Caco-2 (cell line): ENCODE measurements around the gene RPH3AL. TPM values are rescaled to one million over a fixed set of nuclear protein-coding genes. Genes with fewer than 3 reads are reported as not detected.

Experiments used
- BruUV-seq: library from RNA; stranded (reverse); fragments of 400-500 nt; replicated peaks from 2 replicates; lab custom pipeline; 2021; lab: Mats Ljungman, UMichigan
- CTCF ChIA-PET: fragments of 300-600 bp; sonication (Branson Sonifier 250); formaldehyde crosslinking; loops from one replicate; lab custom pipeline; 2022; ENCODE audit warnings: antibody characterized with exemption; lab: Charles Lee
- POLR2A ChIA-PET: fragments of 300-600 bp; sonication (Branson Sonifier 250); formaldehyde crosslinking; loops from one replicate; lab custom pipeline; 2022; ENCODE audit warnings: antibody characterized with exemption; lab: Charles Lee
- DNase-seq, 2 experiments: peaks; one replicate each; pipeline versions ENCODE4 v3.0.0 to v3.0.0-alpha.2; 2020 to 2022
- H3K27me3 ChIP-seq: replicated peaks from 2 replicates; pipeline ENCODE4 v1.6.0; 2011; ENCODE audit warnings: low read length; ENCODE audit not compliant: control insufficient read depth, insufficient read depth
- H3K36me3 ChIP-seq: 2 replicates; pipeline ENCODE4 v1.5.1; 2011; ENCODE audit warnings: low read length; ENCODE audit not compliant: control insufficient read depth, insufficient read depth
- H3K4me1 ChIP-seq: fragments of 250-450 bp; sonication (Bioruptor Pico); 2 replicates; pipeline ENCODE4 v1.5.1; 2020; ENCODE audit warnings: mild to moderate bottlenecking
- H3K4me3 ChIP-seq: 2 replicates; pipeline ENCODE4 v1.5.1; 2011; ENCODE audit warnings: low read depth, mild to moderate bottlenecking, control low read depth, low read length
- H3K9me3 ChIP-seq: fragments of 250-450 bp; sonication (Bioruptor Pico); 2 replicates; pipeline ENCODE4 v1.5.1; 2020; ENCODE audit warnings: mild to moderate bottlenecking, moderate library complexity
- H3K27ac Mint-ChIP-seq: one replicate; pipeline ENCODE4 v1.8.0; 2022; ENCODE audit warnings: mixed read lengths; ENCODE audit not compliant: unreplicated experiment
- H3K27me3 Mint-ChIP-seq: one replicate; pipeline ENCODE4 v1.8.0; 2022; ENCODE audit warnings: mixed read lengths; ENCODE audit not compliant: insufficient read depth, unreplicated experiment
- H3K36me3 Mint-ChIP-seq: one replicate; pipeline ENCODE4 v1.8.0; 2022; ENCODE audit warnings: mild to moderate bottlenecking, mixed read lengths; ENCODE audit not compliant: insufficient read depth, unreplicated experiment
- H3K4me1 Mint-ChIP-seq: one replicate; pipeline ENCODE4 v1.8.0; 2022; ENCODE audit warnings: low read depth, mixed read lengths; ENCODE audit not compliant: unreplicated experiment
- H3K4me3 Mint-ChIP-seq: one replicate; pipeline ENCODE4 v1.8.0; 2022; ENCODE audit warnings: mild to moderate bottlenecking, moderate library complexity, mixed read lengths; ENCODE audit not compliant: unreplicated experiment
- H3K9me3 Mint-ChIP-seq: one replicate; pipeline ENCODE4 v1.8.0; 2022; ENCODE audit warnings: mixed read lengths; ENCODE audit not compliant: unreplicated experiment
- intact Hi-C: fragments of 100-400 bp; cut with micrococcal nuclease; formaldehyde crosslinking; loops from one replicate; pipeline ENCODE4 v1.10.0; 2022; ENCODE audit not compliant: unreplicated experiment
- total RNA-seq: library from RNA; stranded (reverse); gene quantifications from 2 replicates; pipeline ENCODE4 v1.2.3, GENCODE V29; 2022
- TF ChIP-seq, protein P1 (sequence below), 2 experiments: fragments of 200-600 bp in 1 of 2; IDR thresholded peaks; 1 replicate in 1 of 2; 2 replicates in 1 of 2; pipeline versions ENCODE4 v1.5.1 to v1.8.0; 2011 to 2022; ENCODE audit warnings: antibody characterized with exemption in 1 of 2, control low read depth in 1 of 2, inconsistent platforms in 1 of 2, low read depth in 1 of 2, low read length in 1 of 2, mild to moderate bottlenecking in 1 of 2, moderate library complexity in 1 of 2; ENCODE audit not compliant: insufficient read depth in 1 of 2, severe bottlenecking in 1 of 2, unreplicated experiment in 1 of 2

Gene RPH3AL
- total RNA-seq, 1 experiment from 2014 or later: 36.0 TPM

DNA sequence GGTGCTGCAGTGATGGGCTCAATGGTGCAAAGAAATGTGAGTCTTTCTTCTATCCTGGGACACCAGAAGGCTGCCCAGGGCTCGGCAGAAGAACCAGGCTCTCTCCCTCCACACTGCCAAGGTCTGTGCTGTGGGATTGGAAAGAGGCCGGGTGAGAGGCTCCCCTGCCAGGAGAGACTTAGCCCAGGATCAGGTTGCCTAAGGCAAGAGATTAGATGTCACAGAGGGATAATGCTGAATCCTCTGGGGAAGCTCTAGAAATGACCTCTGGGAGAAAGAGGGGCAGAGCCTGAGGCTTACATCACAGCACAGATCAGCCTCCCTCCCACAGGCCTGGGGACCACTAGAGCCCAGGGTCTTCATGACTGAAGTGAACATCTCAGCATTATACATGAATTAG, 165.5 kb downstream of the RPH3AL start:
- H3K27me3 Mint-ChIP-seq: peaks cover 41% of the 10 kb centered on the region
- Histone ChIP-seq H3K9me3 (0 out of 2 replicates have a peak, but pooled peaks cover 4% of the 10 kb centered on the region), H3K4me3 (no peak overlapping the region), H3K27me3 (no peaks in the 10 kb centered on the region; the same call in none of the 2 replicates), H3K4me1 (no peaks in the 10 kb centered on the region), H3K36me3 (no peaks in the 10 kb centered on the region)
- TF ChIP-seq, protein P1, sequence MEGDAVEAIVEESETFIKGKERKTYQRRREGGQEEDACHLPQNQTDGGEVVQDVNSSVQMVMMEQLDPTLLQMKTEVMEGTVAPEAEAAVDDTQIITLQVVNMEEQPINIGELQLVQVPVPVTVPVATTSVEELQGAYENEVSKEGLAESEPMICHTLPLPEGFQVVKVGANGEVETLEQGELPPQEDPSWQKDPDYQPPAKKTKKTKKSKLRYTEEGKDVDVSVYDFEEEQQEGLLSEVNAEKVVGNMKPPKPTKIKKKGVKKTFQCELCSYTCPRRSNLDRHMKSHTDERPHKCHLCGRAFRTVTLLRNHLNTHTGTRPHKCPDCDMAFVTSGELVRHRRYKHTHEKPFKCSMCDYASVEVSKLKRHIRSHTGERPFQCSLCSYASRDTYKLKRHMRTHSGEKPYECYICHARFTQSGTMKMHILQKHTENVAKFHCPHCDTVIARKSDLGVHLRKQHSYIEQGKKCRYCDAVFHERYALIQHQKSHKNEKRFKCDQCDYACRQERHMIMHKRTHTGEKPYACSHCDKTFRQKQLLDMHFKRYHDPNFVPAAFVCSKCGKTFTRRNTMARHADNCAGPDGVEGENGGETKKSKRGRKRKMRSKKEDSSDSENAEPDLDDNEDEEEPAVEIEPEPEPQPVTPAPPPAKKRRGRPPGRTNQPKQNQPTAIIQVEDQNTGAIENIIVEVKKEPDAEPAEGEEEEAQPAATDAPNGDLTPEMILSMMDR (IDR thresholded peaks at IDR 0.05; ENCODE audit: insufficient read depth in 1 of 2, low read depth in 1 of 2, low read length in 1 of 2, severe bottlenecking in 1 of 2, unreplicated experiment in 1 of 2): no peak
- peaks cover 10% of the 10 kb centered on the region for H3K9me3 Mint-ChIP-seq
- no peak for DNase-seq
- ChIA-PET CTCF (no interaction called here), POLR2A (no interaction called here)
- no TSS peak for BruUV-seq
- H3K4me3 Mint-ChIP-seq: no peak overlapping the region
- H3K4me1 Mint-ChIP-seq: no peaks in the 10 kb centered on the region
- H3K27ac Mint-ChIP-seq: no peak overlapping the region
- intact Hi-C loops: no loop called here
- H3K36me3 Mint-ChIP-seq: no peaks in the 10 kb centered on the region

DNA sequence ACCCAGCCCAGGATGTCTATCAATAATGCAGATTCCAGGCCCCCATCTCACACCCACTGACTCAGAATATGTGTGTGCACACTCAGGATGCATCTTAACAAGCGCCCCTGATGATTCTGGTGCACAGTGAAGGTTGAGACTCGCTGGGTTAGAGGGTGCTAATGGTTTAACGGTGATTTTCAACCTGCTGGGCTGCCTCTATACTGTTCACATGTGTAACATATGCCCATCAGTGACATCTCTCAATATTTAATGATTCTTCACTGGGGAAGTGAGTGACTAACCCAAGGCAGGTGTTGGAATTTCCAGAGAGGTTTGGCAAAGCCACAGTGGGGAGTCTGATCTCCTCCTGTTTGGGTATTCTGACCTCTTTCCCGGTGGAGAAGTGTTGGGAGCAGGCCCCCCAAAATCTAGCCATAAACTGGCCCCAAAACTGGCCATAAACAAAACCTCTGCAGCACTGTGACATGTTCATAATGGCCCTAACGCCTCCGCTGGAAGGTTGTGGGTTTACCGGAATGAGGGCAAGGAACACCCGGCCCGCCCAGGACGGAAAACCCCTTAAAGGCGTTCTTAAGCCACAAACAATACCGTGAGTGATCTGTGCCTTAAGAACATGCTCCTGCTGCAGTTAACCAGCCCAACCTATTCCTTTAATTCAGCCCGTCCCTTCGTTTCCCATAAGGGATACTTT, 167.0 kb downstream of the RPH3AL start:
- H3K36me3 ChIP-seq: no peaks in the 10 kb centered on the region
- Mint-ChIP-seq H3K27me3 (peaks cover 45% of the 10 kb centered on the region), H3K27ac (no peak overlapping the region), H3K4me3 (no peak overlapping the region), H3K9me3 (peaks cover 9% of the 10 kb centered on the region), H3K4me1 (no peaks in the 10 kb centered on the region), H3K36me3 (no peaks in the 10 kb centered on the region)
- no peaks in the 10 kb centered on the region for H3K4me1 ChIP-seq
- TF ChIP-seq, protein P1 (IDR thresholded peaks at IDR 0.05; ENCODE audit: insufficient read depth in 1 of 2, low read depth in 1 of 2, low read length in 1 of 2, severe bottlenecking in 1 of 2, unreplicated experiment in 1 of 2): no peak
- peaks cover 1% of the 10 kb centered on the region for H3K27me3 ChIP-seq
- ChIA-PET CTCF (no interaction called here), POLR2A (no interaction called here)
- no peak for DNase-seq
- 0 out of 2 replicates have a peak, but pooled peaks cover 4% of the 10 kb centered on the region for H3K9me3 ChIP-seq
- intact Hi-C loops: no loop called here
- BruUV-seq: no TSS peak
- no peak overlapping the region for H3K4me3 ChIP-seq

DNA sequence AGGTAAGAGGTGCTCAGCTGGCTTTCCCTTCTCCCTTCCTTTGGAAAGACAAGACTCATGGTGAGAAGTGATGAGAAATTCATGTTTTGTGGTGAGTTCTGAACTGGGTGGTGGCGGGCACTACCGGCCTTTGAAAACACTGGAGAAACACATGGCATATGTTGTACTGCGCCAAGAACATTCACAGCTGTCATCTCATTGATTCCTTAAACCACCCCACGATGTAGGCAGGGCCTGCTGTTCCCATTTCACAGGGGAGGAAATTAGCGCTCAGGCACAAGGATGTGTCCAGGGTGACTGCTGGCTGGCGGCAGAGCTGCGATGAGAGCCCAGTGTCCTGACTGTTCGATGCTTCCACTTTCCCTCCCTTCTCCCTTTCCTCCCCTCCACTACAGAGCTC, 169.6 kb downstream of the RPH3AL start:
- H3K4me3 ChIP-seq: no peak overlapping the region
- TF ChIP-seq, protein P1 (IDR thresholded peaks at IDR 0.05; ENCODE audit: insufficient read depth in 1 of 2, low read depth in 1 of 2, low read length in 1 of 2, severe bottlenecking in 1 of 2, unreplicated experiment in 1 of 2): no peak
- Mint-ChIP-seq H3K36me3 (no peaks in the 10 kb centered on the region), H3K27ac (no peak overlapping the region), H3K4me3 (no peak overlapping the region), H3K9me3 (no peaks in the 10 kb centered on the region), H3K27me3 (peaks cover 35% of the 10 kb centered on the region), H3K4me1 (no peaks in the 10 kb centered on the region)
- H3K27me3 ChIP-seq: peaks cover 1% of the 10 kb centered on the region
- CTCF ChIA-PET: interaction anchor here (0.7 kb wide), 1 partner anchor 809 kb away, joined by 5 read pairs; no protein-coding TSS in a partner anchor
- POLR2A ChIA-PET: no interaction called here
- intact Hi-C loops: no loop called here
- H3K9me3 ChIP-seq: no peaks in the 10 kb centered on the region
- no peak for DNase-seq
- no peaks in the 10 kb centered on the region for H3K36me3 ChIP-seq
- no TSS peak for BruUV-seq
- peaks cover 4% of the 10 kb centered on the region; the same call in 1 of the 2 replicates for H3K4me1 ChIP-seq
